Urothelium cell line (cell line): ENCODE data around the gene SMARCA4.
"Not testable (repeated sequence)": the region's sequence is repeated elsewhere in the genome, so short reads cannot be mapped to it uniquely, and the experiment has no call there.

Source experiments
- DNase-seq: peaks from one replicate; pipeline ENCODE4 v3.0.0; 2011; ENCODE audit warnings: low spot score, mixed read lengths
- FAIRE-seq: peaks from 2 replicates; lab custom pipeline; 2011; peaks lifted over from hg19 to GRCh38; lab: Jason Lieb, UNC

Gene SMARCA4

DNA sequence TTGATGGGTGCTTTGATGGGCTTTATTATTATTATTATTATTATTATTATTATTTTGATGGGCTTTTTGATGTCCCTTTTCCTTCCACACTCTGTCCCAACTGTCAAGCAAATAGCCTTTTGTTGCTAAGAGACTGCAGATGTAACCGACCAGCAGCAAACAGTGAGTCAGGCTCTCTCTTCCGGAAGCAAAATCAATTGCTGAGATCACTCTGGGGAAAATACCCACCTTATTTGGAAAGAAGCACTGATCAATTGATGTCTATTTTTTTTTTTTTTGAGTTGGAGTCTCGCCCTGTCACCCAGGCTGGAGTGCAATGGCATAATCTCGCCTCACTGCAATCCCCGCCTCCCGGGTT, 131.3 kb downstream of the SMARCA4 start:
- DNase-seq (no peak), FAIRE-seq (no peak)

DNA sequence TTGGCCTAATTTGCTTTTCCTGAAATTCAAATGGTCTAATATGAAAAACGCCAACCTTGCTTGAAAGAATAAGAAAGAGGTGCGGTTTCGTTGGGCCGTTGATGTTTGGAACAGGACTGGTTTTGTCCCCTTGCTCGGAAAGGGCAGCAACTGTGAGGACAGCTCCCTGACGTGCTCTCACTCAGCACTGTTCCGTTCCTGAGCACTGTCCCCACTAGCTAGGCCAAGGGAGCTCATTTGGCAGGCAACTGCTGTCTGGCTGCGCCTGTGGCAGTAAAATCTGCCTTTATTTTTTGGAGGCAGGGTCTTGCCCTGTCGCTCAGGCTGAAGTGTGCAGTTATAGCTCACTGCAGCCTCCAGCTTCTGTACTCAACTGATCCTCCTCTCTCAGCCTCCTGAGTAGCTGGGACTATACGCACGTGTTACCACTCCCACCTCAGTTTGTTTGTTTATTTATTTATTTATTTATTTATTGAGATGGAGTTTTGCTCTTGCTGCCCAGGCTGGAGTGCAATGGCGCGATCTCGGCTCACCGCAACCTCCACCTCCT, 132.9 kb downstream of the SMARCA4 start:
- FAIRE-seq (no peak), DNase-seq (no peak)

DNA sequence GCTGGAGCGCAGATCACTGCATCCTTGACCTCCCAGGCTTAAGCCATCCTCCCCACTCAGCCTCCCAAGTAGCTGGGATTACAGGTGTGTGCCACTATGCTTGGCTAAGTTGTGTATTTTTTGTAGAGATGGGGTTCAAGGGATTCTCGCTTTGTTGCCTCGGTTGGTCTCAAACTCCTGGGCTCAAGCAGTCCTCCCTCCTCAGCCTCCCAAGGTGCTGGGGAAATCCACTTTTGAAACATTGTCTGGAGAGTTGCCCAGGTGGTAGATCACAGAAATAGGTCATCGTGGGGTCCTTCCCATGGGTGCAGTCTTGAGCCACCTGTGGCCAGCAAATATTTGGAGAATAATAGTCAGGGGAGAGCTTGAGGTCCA, 133.7 kb downstream of the SMARCA4 start:
- DNase-seq (no peak), FAIRE-seq (no peak)

DNA sequence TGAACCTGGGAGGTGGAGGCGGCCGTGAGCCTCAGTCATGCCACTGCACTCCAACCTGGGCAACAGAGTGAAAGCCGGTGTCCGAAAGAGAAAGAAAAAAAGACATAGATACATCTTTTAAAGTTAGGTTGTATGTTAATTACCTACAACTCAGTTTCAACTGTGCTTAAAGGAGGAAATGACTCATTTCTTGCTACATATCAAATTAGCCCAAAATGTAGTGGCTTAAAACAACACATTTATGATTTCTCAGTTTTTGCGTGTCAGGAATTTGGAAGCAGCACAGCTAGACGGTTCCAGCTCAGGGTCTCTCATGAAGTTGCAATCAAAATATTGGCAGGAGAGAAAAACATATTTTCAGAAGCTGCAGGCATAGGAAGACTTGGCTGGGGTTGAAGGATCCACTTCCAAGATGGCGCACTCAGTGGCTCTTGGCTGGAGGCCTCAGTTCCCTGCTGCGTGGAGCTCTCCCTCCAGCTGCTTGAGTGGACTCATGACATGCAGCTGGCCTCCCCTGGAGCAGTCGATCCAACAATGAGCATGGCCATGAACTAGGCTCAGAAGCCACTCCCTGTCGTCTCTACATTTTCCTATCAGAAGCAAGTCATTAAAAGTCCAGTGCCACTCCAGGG, 135.5 kb downstream of the SMARCA4 start:
- DNase-seq (no peak), FAIRE-seq (no peak)

DNA sequence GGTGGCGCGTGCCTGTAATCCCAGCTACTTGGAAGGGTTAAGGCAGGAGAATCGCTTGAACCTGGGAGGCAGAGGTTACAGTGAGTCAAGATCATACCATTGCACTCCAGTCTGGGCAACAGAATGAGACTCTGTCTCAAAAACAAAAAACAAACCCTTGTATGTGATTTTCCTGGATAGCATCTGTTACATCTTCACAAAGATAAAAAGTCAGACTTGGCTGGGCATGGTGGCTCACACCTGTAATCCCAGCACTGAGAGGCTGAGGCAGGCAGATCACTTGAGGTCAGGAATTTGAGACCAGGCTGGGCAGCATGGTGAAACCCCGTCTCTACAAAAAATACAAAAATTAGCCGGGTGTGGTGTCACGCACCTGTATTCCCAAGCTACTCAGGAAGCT, 136.5 kb downstream of the SMARCA4 start:
- not testable (repeated sequence) for FAIRE-seq

DNA sequence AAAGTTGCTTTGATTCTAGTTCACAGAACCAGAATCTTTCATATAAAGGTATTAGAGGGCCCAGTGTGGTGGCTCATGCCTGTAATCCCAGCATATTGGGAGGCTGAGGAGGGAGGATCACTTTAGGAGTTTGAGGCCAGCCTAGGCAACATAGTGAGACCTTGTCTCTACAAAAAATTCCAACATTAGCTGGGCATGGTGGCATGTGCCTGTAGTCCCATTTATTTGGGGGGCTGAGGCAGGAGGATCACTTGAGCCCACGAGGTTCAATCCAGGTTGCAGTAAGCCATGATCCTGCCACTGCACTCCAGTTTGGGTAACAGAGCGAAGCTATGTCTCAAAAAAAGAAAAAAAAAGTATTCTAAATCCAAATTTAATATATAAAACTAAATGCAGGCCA, 137.5 kb downstream of the SMARCA4 start:
- FAIRE-seq: no peak
- DNase-seq: no peak

More for the DNA sequence above, 136.5 kb downstream of the SMARCA4 start:
- not testable (repeated sequence) for DNase-seq

DNA sequence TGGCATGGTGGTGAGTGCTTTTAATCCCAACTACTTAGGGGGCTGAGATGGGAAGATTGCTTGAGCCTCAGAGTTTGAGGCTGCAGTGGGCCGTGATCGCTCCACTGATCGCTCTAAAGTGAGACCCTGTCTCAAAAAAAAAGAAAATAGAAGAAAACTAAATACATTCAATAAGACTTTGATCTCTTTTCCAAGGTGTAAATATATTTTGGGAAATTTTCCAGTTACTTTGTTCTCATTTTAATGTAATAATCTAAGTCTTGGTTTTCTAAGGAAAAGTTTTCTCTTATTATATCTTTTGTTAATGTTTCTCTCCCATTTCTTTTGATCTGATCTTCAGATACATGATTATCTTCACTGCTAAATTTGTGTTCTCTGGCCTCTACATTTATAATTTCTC, 138.0 kb downstream of the SMARCA4 start:
- no peak for FAIRE-seq

DNA sequence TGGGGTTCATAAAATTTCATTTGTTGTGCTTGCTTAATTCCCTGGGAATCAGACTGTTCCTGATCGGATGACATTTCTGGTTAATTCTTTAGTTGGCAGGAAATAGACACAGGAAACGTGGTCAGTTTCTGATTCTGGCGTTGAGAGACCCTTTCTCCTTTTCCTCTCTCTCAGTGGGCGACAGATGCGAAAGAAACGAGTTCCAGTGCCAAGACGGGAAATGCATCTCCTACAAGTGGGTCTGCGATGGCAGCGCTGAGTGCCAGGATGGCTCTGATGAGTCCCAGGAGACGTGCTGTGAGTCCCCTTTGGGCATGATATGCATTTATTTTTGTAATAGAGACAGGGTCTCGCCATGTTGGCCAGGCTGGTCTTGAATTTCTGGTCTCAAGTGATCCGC, 139.2 kb downstream of the SMARCA4 start:
- DNase-seq: no peak
- no peak for FAIRE-seq

More for the DNA sequence above, 138.0 kb downstream of the SMARCA4 start:
- DNase-seq: no peak

DNA sequence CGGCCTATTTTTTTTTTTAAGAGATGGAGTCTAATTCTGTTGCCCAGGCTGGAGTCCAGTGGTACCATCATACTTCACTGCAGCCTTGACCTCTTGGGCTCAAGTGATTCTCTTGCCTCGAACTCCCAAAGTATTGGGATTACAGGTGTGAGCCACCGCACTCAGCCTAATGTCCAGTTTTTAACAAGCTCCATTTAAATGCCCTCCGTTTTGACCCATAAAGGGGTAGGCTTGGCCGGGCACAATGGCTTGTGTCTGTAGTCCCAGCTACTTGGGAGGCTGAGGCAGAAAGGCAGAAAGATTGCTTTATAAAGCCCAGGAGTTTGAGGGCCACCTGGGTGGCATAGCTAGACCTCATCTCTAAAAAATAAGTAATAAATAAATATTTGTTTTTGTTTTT, 140.2 kb downstream of the SMARCA4 start:
- DNase-seq (no peak), FAIRE-seq (no peak)

DNA sequence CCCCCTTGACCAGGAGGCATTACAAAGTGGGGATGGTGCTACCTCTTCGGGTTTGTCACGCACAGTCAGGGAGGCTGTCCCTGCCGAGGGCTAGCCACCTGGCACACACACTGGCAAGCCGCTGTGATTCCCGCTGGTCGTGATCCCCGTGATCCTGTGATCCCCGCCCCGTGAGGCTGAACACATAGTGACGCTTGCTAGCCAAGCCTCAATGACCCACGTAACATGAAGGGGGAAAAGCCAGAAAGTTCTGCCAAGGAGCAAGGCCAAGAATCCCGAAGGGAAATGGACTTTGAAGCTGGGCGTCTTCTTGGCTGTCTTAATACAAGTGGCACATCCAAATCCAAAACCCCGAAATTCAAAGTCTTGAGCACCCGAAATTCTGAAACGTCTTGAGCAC, 142.1 kb downstream of the SMARCA4 start:
- DNase-seq (no peak), FAIRE-seq (no peak)

DNA sequence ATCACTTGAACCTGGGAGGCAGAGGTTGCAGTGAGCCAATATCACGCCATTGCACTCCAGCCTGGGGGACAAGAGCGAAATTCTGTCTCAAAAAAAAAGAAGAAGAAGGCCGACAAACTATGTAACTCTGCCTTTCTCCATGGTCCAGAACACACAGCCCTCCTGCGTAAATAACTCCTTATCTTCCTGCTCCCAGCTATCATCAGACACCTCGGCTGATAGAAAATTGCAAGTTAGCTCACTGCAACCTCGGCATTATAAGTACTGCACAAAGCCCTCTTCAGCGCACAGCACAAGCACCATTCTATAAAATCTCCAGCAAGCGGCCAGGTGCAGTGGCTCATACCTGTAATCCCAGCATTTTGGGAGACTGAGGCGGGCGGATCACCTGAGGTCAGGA, 142.8 kb downstream of the SMARCA4 start:
- not testable (repeated sequence) for FAIRE-seq, DNase-seq

DNA sequence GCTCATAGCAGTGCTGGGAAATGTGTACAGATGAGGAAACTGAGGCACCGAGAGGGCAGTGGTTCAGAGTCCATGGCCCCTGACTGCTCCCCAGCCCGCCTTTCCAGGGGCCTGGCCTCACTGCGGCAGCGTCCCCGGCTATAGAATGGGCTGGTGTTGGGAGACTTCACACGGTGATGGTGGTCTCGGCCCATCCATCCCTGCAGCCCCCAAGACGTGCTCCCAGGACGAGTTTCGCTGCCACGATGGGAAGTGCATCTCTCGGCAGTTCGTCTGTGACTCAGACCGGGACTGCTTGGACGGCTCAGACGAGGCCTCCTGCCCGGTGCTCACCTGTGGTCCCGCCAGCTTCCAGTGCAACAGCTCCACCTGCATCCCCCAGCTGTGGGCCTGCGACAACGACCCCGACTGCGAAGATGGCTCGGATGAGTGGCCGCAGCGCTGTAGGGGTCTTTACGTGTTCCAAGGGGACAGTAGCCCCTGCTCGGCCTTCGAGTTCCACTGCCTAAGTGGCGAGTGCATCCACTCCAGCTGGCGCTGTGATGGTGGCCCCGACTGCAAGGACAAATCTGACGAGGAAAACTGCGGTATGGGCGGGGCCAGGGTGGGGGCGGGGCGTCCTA, 144.3 kb downstream of the SMARCA4 start:
- no peak for DNase-seq

DNA sequence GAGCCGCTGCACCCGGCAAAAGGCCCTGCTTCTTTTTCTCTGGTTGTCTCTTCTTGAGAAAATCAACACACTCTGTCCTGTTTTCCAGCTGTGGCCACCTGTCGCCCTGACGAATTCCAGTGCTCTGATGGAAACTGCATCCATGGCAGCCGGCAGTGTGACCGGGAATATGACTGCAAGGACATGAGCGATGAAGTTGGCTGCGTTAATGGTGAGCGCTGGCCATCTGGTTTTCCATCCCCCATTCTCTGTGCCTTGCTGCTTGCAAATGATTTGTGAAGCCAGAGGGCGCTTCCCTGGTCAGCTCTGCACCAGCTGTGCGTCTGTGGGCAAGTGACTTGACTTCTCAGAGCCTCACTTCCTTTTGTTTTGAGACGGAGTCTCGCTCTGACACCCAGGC, 145.6 kb downstream of the SMARCA4 start:
- FAIRE-seq (no peak), DNase-seq (no peak)

More for the DNA sequence above, 144.3 kb downstream of the SMARCA4 start:
- no peak for FAIRE-seq

DNA sequence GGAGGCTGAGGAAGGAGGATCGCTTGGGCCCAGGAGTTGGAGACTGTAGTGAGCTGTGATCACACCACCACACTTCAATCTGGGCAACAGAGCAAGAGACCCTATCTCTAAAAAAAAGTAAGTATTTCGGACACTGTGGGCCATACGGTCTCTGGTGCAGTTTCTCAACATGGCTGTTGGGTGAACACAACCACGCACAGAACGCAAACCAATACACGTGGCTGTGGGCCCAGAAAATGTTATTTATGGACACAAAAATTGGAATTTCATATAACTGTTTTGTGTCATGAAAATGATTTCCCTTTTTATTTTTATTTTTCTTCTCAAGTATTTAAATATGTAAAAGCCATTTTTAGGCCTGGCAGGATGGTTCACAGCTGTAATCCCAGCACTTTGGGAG, 147.9 kb downstream of the SMARCA4 start:
- FAIRE-seq (no peak), DNase-seq (no peak)

DNA sequence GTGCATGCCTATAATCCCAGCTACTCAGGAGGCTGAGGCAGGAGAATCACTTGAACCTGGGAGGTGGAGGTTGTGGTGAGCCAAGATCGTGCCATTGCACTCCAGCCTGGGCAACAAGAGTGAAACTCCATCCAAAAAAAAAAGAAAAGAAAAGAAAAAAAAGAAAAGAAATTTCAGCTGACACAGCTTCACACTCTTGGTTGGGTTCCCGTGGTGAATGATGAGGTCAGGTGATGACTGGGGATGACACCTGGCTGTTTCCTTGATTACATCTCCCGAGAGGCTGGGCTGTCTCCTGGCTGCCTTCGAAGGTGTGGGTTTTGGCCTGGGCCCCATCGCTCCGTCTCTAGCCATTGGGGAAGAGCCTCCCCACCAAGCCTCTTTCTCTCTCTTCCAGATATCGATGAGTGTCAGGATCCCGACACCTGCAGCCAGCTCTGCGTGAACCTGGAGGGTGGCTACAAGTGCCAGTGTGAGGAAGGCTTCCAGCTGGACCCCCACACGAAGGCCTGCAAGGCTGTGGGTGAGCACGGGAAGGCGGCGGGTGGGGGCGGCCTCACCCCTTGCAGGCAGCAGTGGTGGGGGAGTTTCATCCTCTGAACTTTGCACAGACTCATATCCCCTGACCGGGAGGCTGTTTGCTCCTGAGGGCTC, 150.4 kb downstream of the SMARCA4 start:
- no peak for DNase-seq
- no peak for FAIRE-seq

DNA sequence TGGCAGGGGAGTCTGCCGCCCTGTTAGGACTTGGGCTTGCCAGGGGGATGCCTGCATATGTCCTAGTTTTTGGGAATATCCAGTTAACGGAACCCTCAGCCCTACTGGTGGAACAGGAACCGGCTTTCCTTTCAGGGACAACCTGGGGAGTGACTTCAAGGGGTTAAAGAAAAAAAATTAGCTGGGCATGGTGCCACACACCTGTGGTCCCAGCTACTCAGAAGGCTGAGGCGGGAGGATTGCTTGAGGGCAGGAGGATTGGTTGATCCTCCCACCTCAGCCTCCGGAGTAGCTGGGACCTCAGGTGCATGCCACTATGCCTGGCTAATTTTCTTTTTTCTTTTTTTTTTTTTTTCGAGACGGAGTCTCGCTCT, 150.9 kb downstream of the SMARCA4 start:
- no peak for FAIRE-seq
- no peak for DNase-seq
